Fibroblast of pulmonary artery (primary cell): ENCODE results near the gene AJUBA.
A peak's percentile ranks its signal among the peaks of the same experiment; 100 is the strongest.

ENCODE experiments used
- DNase-seq: peaks from one replicate; pipeline ENCODE4 v3.0.0-alpha.2; 2010; ENCODE audit warnings: low read depth
- H3K4me3 ChIP-seq: replicated peaks from 2 replicates; pipeline ENCODE4 v1.5.1; 2011; ENCODE audit warnings: low read depth, mild to moderate bottlenecking, control low read depth, low read length, moderate library complexity
- TF ChIP-seq, protein P1 (sequence below): IDR thresholded peaks from 2 replicates; pipeline ENCODE4 v1.5.1; 2011; ENCODE audit warnings: mild to moderate bottlenecking, control low read depth, low read length, inconsistent platforms; ENCODE audit errors: missing control alignments

The AJUBA gene

DNA sequence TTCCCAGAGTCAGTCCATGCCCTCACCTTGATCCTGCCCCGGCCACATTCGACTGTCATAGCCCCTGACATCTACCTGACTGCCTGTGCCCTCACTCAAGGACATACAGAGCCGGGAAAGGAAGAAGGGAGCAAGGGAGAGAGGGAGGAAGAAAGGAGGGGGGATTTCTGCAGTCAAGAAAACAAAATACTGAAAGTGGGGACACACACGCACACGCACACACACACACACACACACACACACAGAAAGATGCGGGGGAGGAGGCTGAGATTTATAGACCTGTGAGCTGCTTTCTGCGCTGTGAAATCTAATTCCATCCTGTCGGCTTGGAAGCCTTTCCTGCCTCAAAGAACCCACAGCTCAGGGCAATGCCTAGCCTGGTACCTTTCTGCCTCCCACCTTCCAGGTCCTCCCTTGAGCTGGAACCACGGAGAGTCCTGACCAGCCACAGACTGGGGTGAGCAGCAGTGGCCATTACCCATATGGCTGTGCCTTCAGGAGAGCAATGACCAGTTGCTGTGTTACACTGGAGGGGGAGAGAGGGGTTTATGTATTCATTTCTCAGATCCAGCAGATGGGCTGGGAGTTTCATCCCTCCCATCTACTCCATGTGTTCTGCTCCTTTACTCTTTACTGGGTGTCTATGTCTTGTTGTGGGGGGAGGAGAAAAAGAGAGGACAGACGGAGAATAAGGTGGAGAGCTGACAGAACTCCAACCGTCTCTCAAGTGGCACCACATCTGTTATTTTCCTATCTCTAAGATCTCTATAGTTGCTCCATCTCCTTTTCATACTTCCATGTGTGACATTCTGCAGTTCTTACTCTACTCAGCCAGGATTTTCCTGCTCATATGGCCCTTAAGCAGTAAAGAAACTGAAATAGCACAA is 14.7 kb upstream of the AJUBA start:
- no peak for DNase-seq
- TF ChIP-seq, protein P1, sequence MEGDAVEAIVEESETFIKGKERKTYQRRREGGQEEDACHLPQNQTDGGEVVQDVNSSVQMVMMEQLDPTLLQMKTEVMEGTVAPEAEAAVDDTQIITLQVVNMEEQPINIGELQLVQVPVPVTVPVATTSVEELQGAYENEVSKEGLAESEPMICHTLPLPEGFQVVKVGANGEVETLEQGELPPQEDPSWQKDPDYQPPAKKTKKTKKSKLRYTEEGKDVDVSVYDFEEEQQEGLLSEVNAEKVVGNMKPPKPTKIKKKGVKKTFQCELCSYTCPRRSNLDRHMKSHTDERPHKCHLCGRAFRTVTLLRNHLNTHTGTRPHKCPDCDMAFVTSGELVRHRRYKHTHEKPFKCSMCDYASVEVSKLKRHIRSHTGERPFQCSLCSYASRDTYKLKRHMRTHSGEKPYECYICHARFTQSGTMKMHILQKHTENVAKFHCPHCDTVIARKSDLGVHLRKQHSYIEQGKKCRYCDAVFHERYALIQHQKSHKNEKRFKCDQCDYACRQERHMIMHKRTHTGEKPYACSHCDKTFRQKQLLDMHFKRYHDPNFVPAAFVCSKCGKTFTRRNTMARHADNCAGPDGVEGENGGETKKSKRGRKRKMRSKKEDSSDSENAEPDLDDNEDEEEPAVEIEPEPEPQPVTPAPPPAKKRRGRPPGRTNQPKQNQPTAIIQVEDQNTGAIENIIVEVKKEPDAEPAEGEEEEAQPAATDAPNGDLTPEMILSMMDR = no peak
- no peak overlapping the region for H3K4me3 ChIP-seq

DNA sequence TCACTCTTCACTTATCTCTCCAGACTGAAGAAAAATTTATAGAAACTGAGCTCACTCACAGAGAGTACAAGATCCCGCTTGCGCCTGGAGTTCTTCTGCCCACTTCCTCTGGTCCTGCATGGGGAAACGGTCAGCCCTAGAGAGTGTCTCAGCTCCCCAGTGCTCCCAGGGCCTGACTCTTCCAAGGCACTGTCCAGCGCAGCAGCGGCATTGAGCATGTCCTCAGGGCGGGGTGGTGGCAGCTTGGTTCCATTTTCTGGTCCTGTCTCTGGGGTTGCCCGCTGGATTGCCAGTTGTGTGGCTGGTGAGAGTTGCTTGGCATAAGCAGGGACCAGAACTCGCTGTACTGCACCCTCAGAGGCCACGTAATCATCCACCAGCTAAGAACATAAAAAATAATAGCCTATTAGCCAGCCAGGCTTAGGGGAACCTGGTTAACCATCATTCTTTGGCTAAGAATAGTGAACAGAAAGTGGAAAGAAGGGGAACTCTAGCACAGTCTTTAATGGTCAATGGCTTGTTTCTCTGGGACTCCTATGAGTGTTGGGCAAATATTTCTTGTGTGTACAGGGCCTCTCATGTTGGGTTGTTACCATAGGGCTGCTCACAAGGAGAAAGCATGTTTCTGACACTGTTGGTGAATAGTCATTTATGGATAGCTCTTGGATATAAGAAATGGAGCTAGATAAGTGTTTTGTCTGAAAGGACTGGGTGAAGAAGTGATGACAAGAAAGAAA is 13.7 kb upstream of the AJUBA start:
- no peak overlapping the region for H3K4me3 ChIP-seq
- DNase-seq = no peak
- TF ChIP-seq, protein P1 = no peak

DNA sequence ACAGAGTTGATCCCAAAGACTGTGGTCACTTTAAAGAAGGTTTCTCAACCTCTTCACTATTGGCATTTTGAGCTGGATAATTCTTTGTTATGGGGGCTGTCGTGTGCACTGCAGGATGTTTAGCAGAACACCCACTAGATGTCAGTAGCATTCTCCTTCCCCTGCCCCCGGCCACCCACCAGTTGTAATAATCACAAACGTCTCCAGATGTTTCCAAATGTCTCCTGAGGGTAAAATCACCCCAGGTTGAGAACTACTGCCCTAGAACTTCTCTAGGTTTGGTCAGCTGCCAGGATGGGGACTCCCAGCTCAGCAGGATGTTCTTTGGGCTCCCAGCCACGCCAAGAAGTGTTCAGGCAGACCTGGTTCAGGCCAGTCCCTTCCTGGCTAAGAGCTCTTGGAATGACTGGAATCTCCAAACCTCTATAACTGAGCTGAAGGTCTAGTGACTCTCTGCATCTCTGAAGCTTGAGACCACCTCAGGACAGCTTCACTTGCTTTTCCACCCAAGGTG is 12.5 kb upstream of the AJUBA start:
- peak; percentile 66 for DNase-seq
- TF ChIP-seq, protein P1 = peak; percentile 71
- no peak overlapping the region for H3K4me3 ChIP-seq

DNA sequence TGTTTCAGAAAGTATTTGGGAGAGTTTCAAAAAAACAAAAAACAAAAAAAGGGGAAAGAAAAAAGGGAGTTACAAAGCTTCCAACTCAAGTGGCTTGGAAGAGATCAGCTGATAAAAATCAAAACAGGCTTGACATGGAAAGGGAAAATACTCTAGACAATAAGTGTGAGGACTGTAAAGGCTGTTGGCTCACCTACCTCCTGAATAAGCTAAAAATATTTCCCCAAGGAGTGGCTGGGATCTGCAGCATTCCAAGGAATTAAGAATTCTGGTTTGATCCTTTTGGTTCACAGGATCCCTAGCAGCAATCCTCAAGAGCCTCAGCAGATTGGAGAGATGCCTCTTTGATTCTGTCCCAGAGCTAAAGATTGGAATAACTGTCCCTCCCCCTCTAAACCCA is 11.2 kb upstream of the AJUBA start:
- TF ChIP-seq, protein P1 = no peak
- DNase-seq = no peak
- no peak overlapping the region for H3K4me3 ChIP-seq

DNA sequence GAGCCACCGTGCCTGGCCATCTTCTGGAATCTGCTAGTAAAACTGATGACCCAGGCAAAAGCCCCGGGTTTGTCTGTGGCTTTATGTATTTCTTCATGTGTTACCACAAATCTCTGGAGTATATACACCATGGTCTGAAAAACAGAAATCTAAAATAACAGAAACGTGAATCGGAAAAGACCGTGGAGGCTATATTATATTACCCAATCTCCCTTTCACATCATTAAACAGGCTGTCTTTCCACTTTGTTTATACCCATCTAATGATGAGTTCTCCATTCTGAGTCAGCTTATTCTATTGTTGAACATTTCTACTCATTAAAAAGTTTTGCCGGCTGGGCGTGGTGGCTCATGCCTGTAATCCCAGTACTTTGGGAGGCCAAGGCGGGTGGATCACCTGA is 9.5 kb upstream of the AJUBA start:
- DNase-seq = no peak
- no peak overlapping the region for H3K4me3 ChIP-seq
- TF ChIP-seq, protein P1 = no peak

DNA sequence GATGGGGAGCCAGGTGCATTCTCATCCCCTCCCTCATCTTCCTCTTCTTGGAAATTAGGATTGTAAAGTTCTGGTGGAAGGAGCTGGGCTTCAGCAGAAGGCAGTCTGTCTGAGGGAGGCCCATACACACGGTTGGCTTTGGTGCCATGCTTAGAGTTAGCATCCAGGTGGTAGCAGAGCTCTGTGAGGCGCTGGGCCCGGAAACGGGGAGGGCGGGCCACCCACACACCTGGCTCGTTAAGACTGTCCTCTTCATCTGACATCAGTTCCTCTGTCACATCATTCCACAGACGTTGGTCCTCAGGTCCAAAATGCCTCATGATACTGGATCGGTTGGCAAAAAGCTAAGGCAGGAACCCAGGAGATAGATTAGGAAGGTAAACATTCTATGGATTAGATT is 4.9 kb upstream of the AJUBA start:
- DNase-seq = no peak
- TF ChIP-seq, protein P1 = no peak
- no peak overlapping the region for H3K4me3 ChIP-seq
